HEK293T (cell line): Measurements from ENCODE around the gene SKOR1.

Source experiments
- BHLHE40 ChIP-seq: fragments of 450-650 bp; IDR thresholded peaks from 2 replicates; pipeline ENCODE4 v1.6.1; 2016; ENCODE audit warnings: mild to moderate bottlenecking, moderate library complexity, borderline replicate concordance
- ELF4 ChIP-seq: fragments of 450-650 bp; IDR thresholded peaks from 2 replicates; pipeline ENCODE4 v1.6.1; 2017; ENCODE audit warnings: antibody characterized with exemption
- FOXA1 ChIP-seq: fragments of 450-650 bp; IDR thresholded peaks from 2 replicates; pipeline ENCODE4 v1.6.1; 2016; ENCODE audit warnings: mild to moderate bottlenecking
- FOXK2 ChIP-seq: fragments of 450-650 bp; IDR thresholded peaks from 2 replicates; pipeline ENCODE4 v1.6.1; 2016; ENCODE audit warnings: mild to moderate bottlenecking
- FOXM1 ChIP-seq: fragments of 450-650 bp; IDR thresholded peaks from 2 replicates; pipeline ENCODE4 v1.6.1; 2017; ENCODE audit warnings: mild to moderate bottlenecking, borderline replicate concordance
- LEF1 ChIP-seq: fragments of 450-650 bp; IDR thresholded peaks from 2 replicates; pipeline ENCODE4 v1.6.1; 2017; ENCODE audit warnings: mild to moderate bottlenecking, borderline replicate concordance
- NFRKB ChIP-seq: fragments of 450-650 bp; IDR thresholded peaks from 2 replicates; pipeline ENCODE4 v1.6.1; 2016; ENCODE audit warnings: mild to moderate bottlenecking, moderate library complexity
- SP1 ChIP-seq: fragments of 450-650 bp; IDR thresholded peaks from 2 replicates; pipeline ENCODE4 v1.6.1; 2017

GRCh38 chr15:67801926-67802914, 23.1 kb upstream of the SKOR1 start:
- TF ChIP-seq NFRKB: no peak
- no peak for TF ChIP-seq FOXM1
- TF ChIP-seq SP1: no peak
- TF ChIP-seq ELF4: no peak
- TF ChIP-seq FOXA1: no peak
- no peak for TF ChIP-seq FOXK2
- TF ChIP-seq BHLHE40: no peak
- no peak for TF ChIP-seq LEF1
